ENCODE results near the gene MALT1.

MALT1 gene

GRCh38 chr18:58671111-58671631 lies at the start of gene MALT1:
Gene MALT1 (plus strand): TSS chr18:58671465. CDS start chr18:58671644, 179 bp downstream.
- Histone ChIP-seq H3K4me3 (ENCODE audit: low read length) (peak within 1 kb of the TSS; percentile 71), H3K4me1 (ENCODE audit: insufficient read depth, low read length) (peaks cover 20% of the 10 kb centered on the region), H3K36me3 (ENCODE audit: insufficient read depth, low read length) (no peaks in the 10 kb centered on the region), H2AFZ (ENCODE audit: low read depth, low read length) (peak within 1 kb of the TSS; percentile 78), H3K27me3 (ENCODE audit: insufficient read depth, low read length) (no peaks in the 10 kb centered on the region), H3K9me3 (ENCODE audit: low read length) (peaks cover 2% of the 10 kb centered on the region)

- peaks cover 5% of the 10 kb centered on the region for H3K4me1 ChIP-seq (ENCODE audit: insufficient read depth, low read length)
- no peaks in the 10 kb centered on the region for H3K9me3 ChIP-seq (ENCODE audit: low read length)
- H3K4me3 ChIP-seq (ENCODE audit: low read length) = no peak overlapping the region
- no peaks in the 10 kb centered on the region for H3K27me3 ChIP-seq (ENCODE audit: insufficient read depth, low read length)
- H2AFZ ChIP-seq (ENCODE audit: low read depth, low read length) = no peak overlapping the region
- no peaks in the 10 kb centered on the region for H3K36me3 ChIP-seq (ENCODE audit: insufficient read depth, low read length)
Measured at GRCh38 chr18:58624011-58624410, 47.3 kb upstream of the MALT1 start.

- H3K4me1 ChIP-seq (ENCODE audit: insufficient read depth, low read length) = peaks cover 16% of the 10 kb centered on the region
- H3K36me3 ChIP-seq (ENCODE audit: insufficient read depth, low read length) = no peaks in the 10 kb centered on the region
- H2AFZ ChIP-seq (ENCODE audit: low read depth, low read length) = no peak overlapping the region
- H3K27me3 ChIP-seq (ENCODE audit: insufficient read depth, low read length) = no peaks in the 10 kb centered on the region
- H3K9me3 ChIP-seq (ENCODE audit: low read length) = no peaks in the 10 kb centered on the region
- no peak overlapping the region for H3K4me3 ChIP-seq (ENCODE audit: low read length)
Measured at GRCh38 chr18:58625839-58626238, 45.4 kb upstream of the MALT1 start.

- H3K4me3 ChIP-seq (ENCODE audit: low read length) = no peak overlapping the region
- no peaks in the 10 kb centered on the region for H3K27me3 ChIP-seq (ENCODE audit: insufficient read depth, low read length)
- H3K4me1 ChIP-seq (ENCODE audit: insufficient read depth, low read length) = peaks cover 16% of the 10 kb centered on the region
- no peaks in the 10 kb centered on the region for H3K36me3 ChIP-seq (ENCODE audit: insufficient read depth, low read length)
- no peak overlapping the region for H2AFZ ChIP-seq (ENCODE audit: low read depth, low read length)
- H3K9me3 ChIP-seq (ENCODE audit: low read length) = no peaks in the 10 kb centered on the region
Measured at GRCh38 chr18:58630071-58630470, 41.2 kb upstream of the MALT1 start.

GRCh38 chr18:58631301-58631700 lies 40.0 kb upstream of the MALT1 start:
- no peak overlapping the region for H3K4me3 ChIP-seq (ENCODE audit: low read length)
- no peaks in the 10 kb centered on the region for H3K9me3 ChIP-seq (ENCODE audit: low read length)
- no peaks in the 10 kb centered on the region for H3K27me3 ChIP-seq (ENCODE audit: insufficient read depth, low read length)
- peaks cover 16% of the 10 kb centered on the region for H3K4me1 ChIP-seq (ENCODE audit: insufficient read depth, low read length)
- H3K36me3 ChIP-seq (ENCODE audit: insufficient read depth, low read length) = no peaks in the 10 kb centered on the region
- H2AFZ ChIP-seq (ENCODE audit: low read depth, low read length) = no peak overlapping the region

GRCh38 chr18:58632552-58632951 lies 38.7 kb upstream of the MALT1 start:
- Histone ChIP-seq H3K4me1 (ENCODE audit: insufficient read depth, low read length) (peaks cover 16% of the 10 kb centered on the region), H3K36me3 (ENCODE audit: insufficient read depth, low read length) (no peaks in the 10 kb centered on the region), H3K4me3 (ENCODE audit: low read length) (no peak overlapping the region), H2AFZ (ENCODE audit: low read depth, low read length) (no peak overlapping the region), H3K9me3 (ENCODE audit: low read length) (no peaks in the 10 kb centered on the region), H3K27me3 (ENCODE audit: insufficient read depth, low read length) (no peaks in the 10 kb centered on the region)

- Histone ChIP-seq H2AFZ (ENCODE audit: low read depth, low read length) (no peak overlapping the region), H3K4me1 (ENCODE audit: insufficient read depth, low read length) (peaks cover 13% of the 10 kb centered on the region), H3K27me3 (ENCODE audit: insufficient read depth, low read length) (no peaks in the 10 kb centered on the region), H3K4me3 (ENCODE audit: low read length) (no peak overlapping the region), H3K36me3 (ENCODE audit: insufficient read depth, low read length) (no peaks in the 10 kb centered on the region), H3K9me3 (ENCODE audit: low read length) (no peaks in the 10 kb centered on the region)
Measured at GRCh38 chr18:58633874-58634273, 37.4 kb upstream of the MALT1 start.

- H3K27me3 ChIP-seq (ENCODE audit: insufficient read depth, low read length) = no peaks in the 10 kb centered on the region
- no peak overlapping the region for H3K4me3 ChIP-seq (ENCODE audit: low read length)
- H2AFZ ChIP-seq (ENCODE audit: low read depth, low read length) = no peak overlapping the region
- no peaks in the 10 kb centered on the region for H3K9me3 ChIP-seq (ENCODE audit: low read length)
- H3K4me1 ChIP-seq (ENCODE audit: insufficient read depth, low read length) = peaks cover 14% of the 10 kb centered on the region
- H3K36me3 ChIP-seq (ENCODE audit: insufficient read depth, low read length) = no peaks in the 10 kb centered on the region
Measured at GRCh38 chr18:58635891-58636290, 35.4 kb upstream of the MALT1 start.

GRCh38 chr18:58637197-58637596 lies 34.1 kb upstream of the MALT1 start:
- Histone ChIP-seq H3K4me1 (ENCODE audit: insufficient read depth, low read length) (peaks cover 17% of the 10 kb centered on the region), H3K9me3 (ENCODE audit: low read length) (no peaks in the 10 kb centered on the region), H3K4me3 (ENCODE audit: low read length) (no peak overlapping the region), H3K36me3 (ENCODE audit: insufficient read depth, low read length) (no peaks in the 10 kb centered on the region), H3K27me3 (ENCODE audit: insufficient read depth, low read length) (no peaks in the 10 kb centered on the region), H2AFZ (ENCODE audit: low read depth, low read length) (no peak overlapping the region)

GRCh38 chr18:58637946-58638345 lies 33.3 kb upstream of the MALT1 start:
- no peaks in the 10 kb centered on the region for H3K36me3 ChIP-seq (ENCODE audit: insufficient read depth, low read length)

GRCh38 chr18:58638441-58638840 lies 32.8 kb upstream of the MALT1 start:
- Histone ChIP-seq H3K9me3 (ENCODE audit: low read length) (no peaks in the 10 kb centered on the region), H3K27me3 (ENCODE audit: insufficient read depth, low read length) (no peaks in the 10 kb centered on the region), H3K4me1 (ENCODE audit: insufficient read depth, low read length) (peaks cover 17% of the 10 kb centered on the region), H3K36me3 (ENCODE audit: insufficient read depth, low read length) (no peaks in the 10 kb centered on the region), H2AFZ (ENCODE audit: low read depth, low read length) (no peak overlapping the region), H3K4me3 (ENCODE audit: low read length) (no peak overlapping the region)

More at GRCh38 chr18:58637946-58638345, 33.3 kb upstream of the MALT1 start:
- Histone ChIP-seq H3K4me3 (ENCODE audit: low read length) (no peak overlapping the region), H3K4me1 (ENCODE audit: insufficient read depth, low read length) (peaks cover 17% of the 10 kb centered on the region), H3K9me3 (ENCODE audit: low read length) (no peaks in the 10 kb centered on the region), H2AFZ (ENCODE audit: low read depth, low read length) (no peak overlapping the region), H3K27me3 (ENCODE audit: insufficient read depth, low read length) (no peaks in the 10 kb centered on the region)

GRCh38 chr18:58639237-58639636 lies 32.0 kb upstream of the MALT1 start:
- Histone ChIP-seq H3K4me1 (ENCODE audit: insufficient read depth, low read length) (peaks cover 17% of the 10 kb centered on the region), H3K4me3 (ENCODE audit: low read length) (no peak overlapping the region), H3K27me3 (ENCODE audit: insufficient read depth, low read length) (no peaks in the 10 kb centered on the region), H3K36me3 (ENCODE audit: insufficient read depth, low read length) (no peaks in the 10 kb centered on the region), H2AFZ (ENCODE audit: low read depth, low read length) (no peak overlapping the region), H3K9me3 (ENCODE audit: low read length) (no peaks in the 10 kb centered on the region)

GRCh38 chr18:58639751-58640427 lies 31.4 kb upstream of the MALT1 start:
- no peak overlapping the region for H2AFZ ChIP-seq (ENCODE audit: low read depth, low read length)
- H3K27me3 ChIP-seq (ENCODE audit: insufficient read depth, low read length) = no peaks in the 10 kb centered on the region
- H3K4me3 ChIP-seq (ENCODE audit: low read length) = no peak overlapping the region

GRCh38 chr18:58640428-58640805 lies 30.8 kb upstream of the MALT1 start:
- no peak overlapping the region for H2AFZ ChIP-seq (ENCODE audit: low read depth, low read length)
- no peaks in the 10 kb centered on the region for H3K36me3 ChIP-seq (ENCODE audit: insufficient read depth, low read length)
- H3K4me3 ChIP-seq (ENCODE audit: low read length) = no peak overlapping the region
- peaks cover 17% of the 10 kb centered on the region for H3K4me1 ChIP-seq (ENCODE audit: insufficient read depth, low read length)
- H3K27me3 ChIP-seq (ENCODE audit: insufficient read depth, low read length) = no peaks in the 10 kb centered on the region
- no peaks in the 10 kb centered on the region for H3K9me3 ChIP-seq (ENCODE audit: low read length)

More at GRCh38 chr18:58639751-58640427, 31.4 kb upstream of the MALT1 start:
- Histone ChIP-seq H3K36me3 (ENCODE audit: insufficient read depth, low read length) (no peaks in the 10 kb centered on the region), H3K4me1 (ENCODE audit: insufficient read depth, low read length) (peaks cover 17% of the 10 kb centered on the region), H3K9me3 (ENCODE audit: low read length) (no peaks in the 10 kb centered on the region)
